GM19043 (cell line): ENCODE measurements around the gene HOXC9.

Source experiments
- ATAC-seq: cut with Tn5 transposase; IDR thresholded peaks from one replicate; pipeline ENCODE4 v1.9.1; 2021; ENCODE audit warnings: low read depth; ENCODE audit not compliant: unreplicated experiment

Gene HOXC9

DNA sequence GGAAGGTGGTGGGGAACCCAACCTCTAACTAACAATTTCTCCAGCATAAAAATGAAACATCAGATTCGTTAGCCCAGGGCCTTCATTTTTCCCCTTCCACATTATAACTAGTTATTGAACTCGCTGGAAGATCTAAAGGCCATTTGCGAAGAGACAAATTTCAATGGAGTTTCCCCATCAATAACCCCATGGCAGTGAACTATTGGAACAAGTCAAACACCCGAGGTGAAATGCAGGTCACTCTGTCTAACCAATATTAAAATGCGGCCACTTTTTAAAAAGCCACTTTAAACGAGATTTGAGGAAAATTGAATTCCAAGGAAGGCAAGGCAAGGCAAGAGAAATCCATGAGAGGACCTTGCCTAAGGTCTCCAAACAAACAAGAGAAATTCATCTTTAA, 49.1 kb downstream of the HOXC9 start:
- ATAC-seq, result no peak

DNA sequence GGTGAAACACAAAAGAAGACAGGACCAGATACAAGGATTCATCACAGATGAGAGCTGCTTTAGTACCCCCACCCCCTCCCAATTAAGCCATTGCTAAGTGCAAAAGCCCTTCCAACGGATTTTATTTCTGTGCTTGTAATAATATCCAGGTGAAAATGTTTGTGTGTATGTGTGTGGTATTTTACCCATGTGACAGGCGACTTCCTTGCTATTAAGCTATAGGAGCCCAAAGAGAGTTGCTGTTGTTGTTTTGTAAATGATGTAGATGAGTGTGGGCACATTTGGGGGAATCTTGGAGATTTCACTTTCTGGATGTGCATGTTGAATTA, 50.5 kb downstream of the HOXC9 start:
- no peak for ATAC-seq

DNA sequence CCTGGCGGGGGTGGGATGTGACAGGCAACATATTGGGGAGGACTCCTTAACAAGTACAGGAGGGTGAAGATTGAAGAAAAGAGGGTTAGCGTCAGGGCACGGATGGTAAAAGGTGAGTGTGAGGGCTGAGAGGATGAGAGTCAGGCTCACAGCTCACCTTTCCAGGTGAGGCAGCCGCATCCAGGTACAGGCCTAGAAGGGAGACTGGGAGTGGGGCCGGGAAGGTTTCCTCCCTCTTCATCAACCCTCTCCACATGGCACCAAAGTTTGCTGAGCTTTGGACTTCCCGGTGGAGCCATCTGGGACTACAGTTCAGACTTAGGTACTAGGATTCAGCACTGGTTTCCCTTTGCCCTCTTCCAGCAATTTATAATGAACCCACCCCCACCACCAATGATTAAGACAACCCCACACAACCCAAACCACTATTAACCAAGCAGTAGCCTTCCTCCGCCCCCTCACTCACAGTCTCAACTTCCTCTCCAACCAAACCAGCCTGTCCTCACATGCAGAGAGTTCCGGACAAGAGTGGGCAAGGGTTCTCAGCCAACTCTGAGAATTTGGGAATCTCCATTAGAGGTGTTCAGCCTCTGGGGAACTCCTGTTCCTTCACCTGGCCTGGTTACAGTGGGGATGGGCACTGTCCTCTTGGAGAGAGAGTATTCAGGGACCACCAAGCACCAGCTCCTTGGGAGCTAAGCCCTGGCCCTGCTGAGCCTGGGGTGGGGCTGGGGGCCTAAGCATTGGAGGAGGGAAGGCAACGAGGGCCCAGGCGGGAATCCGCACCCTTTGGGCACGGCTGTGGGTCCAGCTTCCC, 51.3 kb downstream of the HOXC9 start:
- ATAC-seq, result no peak

DNA sequence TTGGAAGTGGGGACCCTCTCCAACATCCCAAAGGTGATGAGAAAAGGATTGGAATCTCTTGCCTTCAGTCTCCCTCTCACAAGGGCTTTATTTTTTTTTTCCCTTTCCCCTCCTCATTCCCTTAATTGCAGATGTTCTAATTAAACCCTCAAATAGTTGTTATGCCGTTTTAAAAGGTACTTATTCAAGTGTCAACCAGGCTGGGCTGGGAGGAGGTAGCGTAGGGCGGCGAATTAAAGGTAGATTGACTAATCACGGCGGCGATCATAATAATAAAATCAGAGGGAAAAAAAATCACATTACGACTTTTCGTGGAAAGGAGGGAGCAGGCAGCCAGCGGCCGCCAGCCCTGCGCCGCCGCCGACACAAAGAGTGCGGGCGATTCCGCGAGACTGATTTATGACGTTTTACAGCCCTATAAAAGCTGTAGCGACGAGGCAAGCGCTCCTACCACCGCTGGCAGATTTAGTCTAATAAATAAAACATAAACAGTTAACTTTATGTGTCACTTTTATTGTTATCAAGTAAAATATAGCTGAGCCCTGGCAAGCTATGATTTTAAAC, 52.0 kb downstream of the HOXC9 start:
- ATAC-seq, result no peak

DNA sequence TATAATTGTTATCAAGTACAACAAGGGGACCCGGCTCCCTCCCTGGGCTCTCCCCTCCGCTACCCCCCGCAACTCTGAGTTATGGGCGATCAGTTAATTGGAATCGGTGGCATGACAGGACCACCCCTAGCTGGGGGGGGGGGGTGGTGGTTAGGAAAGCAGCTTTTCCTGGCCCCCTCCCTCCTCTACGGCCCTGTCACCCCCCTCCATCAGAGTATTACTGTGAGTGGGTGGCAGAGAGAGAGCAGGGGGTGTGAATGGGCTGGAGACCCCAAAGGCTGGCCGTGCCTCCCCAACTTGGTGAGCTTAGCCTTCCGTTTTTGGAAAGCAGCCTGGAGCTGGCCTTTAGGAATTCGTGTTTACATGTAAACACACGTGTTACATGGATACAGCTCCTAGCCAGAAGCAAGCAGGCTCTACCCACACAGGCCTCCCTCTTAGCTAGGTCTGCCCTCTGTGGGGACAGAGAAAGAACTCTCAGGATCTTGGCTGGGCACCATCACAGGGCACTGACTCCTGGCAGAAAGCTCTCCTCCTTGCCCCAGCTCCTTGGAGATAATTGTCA, 52.6 kb downstream of the HOXC9 start:
- no peak for ATAC-seq
